Measurements from ENCODE around the gene ZC3H10. TPM values are rescaled to one million over a fixed set of nuclear protein-coding genes. Genes with fewer than 3 reads are reported as not detected.

ZC3H10 gene
- total RNA-seq: 0.62 and 3.8 TPM in 2 replicates

GRCh38 chr12:56117778-56118687 lies at the start of gene ZC3H10:
Gene ZC3H10 (plus strand): TSS chr12:56118266. CDS start chr12:56120563, 2,297 bp downstream.

GRCh38 chr12:56079723-56080555 lies 38.1 kb upstream of the ZC3H10 start, which contains the start of gene ERBB3:
Gene ERBB3 (plus strand): TSS chr12:56080165. CDS start chr12:56080301, 136 bp downstream.

GRCh38 chr12:56104109-56104814 lies 13.8 kb upstream of the ZC3H10 start, which contains the start of gene PA2G4:
Gene PA2G4 (plus strand): TSS chr12:56104559. CDS start chr12:56104738, 179 bp downstream.

GRCh38 chr12:56116267-56117081 lies 1.6 kb upstream of the ZC3H10 start, which contains the start of gene RPL41:
Gene RPL41 (plus strand): TSS chr12:56116633.

GRCh38 chr12:56127888-56128669 lies 10.0 kb downstream of the ZC3H10 start, which contains the start of gene ESYT1:
Gene ESYT1 (plus strand): TSS chr12:56128267. CDS start chr12:56128320, 53 bp downstream.

GRCh38 chr12:56152132-56152755 lies 34.2 kb downstream of the ZC3H10 start, which contains the start of gene MYL6B:
Gene MYL6B (plus strand): TSS chr12:56152587. CDS start chr12:56153919, 1,332 bp downstream.

GRCh38 chr12:56158029-56158925 lies 40.2 kb downstream of the ZC3H10 start, which contains the start of gene MYL6:
Gene MYL6 (plus strand): TSS chr12:56158359. CDS start chr12:56158402, 43 bp downstream.

Other genes starting within 250 kb of the ZC3H10 start
- gene PYM1, start 190.4 kb upstream of the ZC3H10 start, total RNA-seq: 47.9 and 67.3 TPM in 2 replicates
- 157 and 232 TPM in 2 replicates for gene DGKA, start 187.1 kb upstream of the ZC3H10 start, total RNA-seq
- gene PMEL, start 152.2 kb upstream of the ZC3H10 start, total RNA-seq: 1.8 and 3.4 TPM in 2 replicates
- gene CDK2, start 151.4 kb upstream of the ZC3H10 start, total RNA-seq: 27.1 and 50.3 TPM in 2 replicates
- gene RAB5B, start 144.2 kb upstream of the ZC3H10 start, total RNA-seq: 46.3 and 70.7 TPM in 2 replicates
- 8.3 and 11.2 TPM in 2 replicates for gene SUOX, start 121.0 kb upstream of the ZC3H10 start, total RNA-seq
- 0.94 and 2.2 TPM in 2 replicates for gene IKZF4, start 97.2 kb upstream of the ZC3H10 start, total RNA-seq
- gene RPS26, start 76.3 kb upstream of the ZC3H10 start, total RNA-seq: 1,053 and 1,704 TPM in 2 replicates
- 6.2 and 14.0 TPM in 2 replicates for gene ERBB3, start 38.1 kb upstream of the ZC3H10 start, total RNA-seq
- 183 and 356 TPM in 2 replicates for gene PA2G4, start 13.7 kb upstream of the ZC3H10 start, total RNA-seq
- gene RPL41, start 1.6 kb upstream of the ZC3H10 start, total RNA-seq: 4,093 and 5,143 TPM in 2 replicates
- gene ESYT1, start 10.0 kb downstream of the ZC3H10 start, total RNA-seq: 176 and 198 TPM in 2 replicates
- gene MYL6B, start 34.3 kb downstream of the ZC3H10 start, total RNA-seq: 41.4 and 72.2 TPM in 2 replicates
- gene MYL6, start 40.1 kb downstream of the ZC3H10 start, total RNA-seq: 1,992 and 2,124 TPM in 2 replicates
- 18.7 and 24.4 TPM in 2 replicates for gene SMARCC2, start 71.2 kb downstream of the ZC3H10 start, total RNA-seq
- gene RNF41, start 103.7 kb downstream of the ZC3H10 start, total RNA-seq: 37.4 and 58.7 TPM in 2 replicates
- gene NABP2, start 106.1 kb downstream of the ZC3H10 start, total RNA-seq: 33.0 and 54.3 TPM in 2 replicates
- gene SLC39A5, start 111.8 kb downstream of the ZC3H10 start, total RNA-seq: not detected in 2 replicates
- 11.9 and 14.2 TPM in 2 replicates for gene ANKRD52, start 140.1 kb downstream of the ZC3H10 start, total RNA-seq
- 4.8 TPM in 2 replicates for gene COQ10A, start 148.7 kb downstream of the ZC3H10 start, total RNA-seq
- 106 and 130 TPM in 2 replicates for gene CS, start 182.1 kb downstream of the ZC3H10 start, total RNA-seq
- 85.5 and 113 TPM in 2 replicates for gene CNPY2, start 197.7 kb downstream of the ZC3H10 start, total RNA-seq
- 9.7 and 17.5 TPM in 2 replicates for gene PAN2, start 215.7 kb downstream of the ZC3H10 start, total RNA-seq
- gene IL23A, start 220.6 kb downstream of the ZC3H10 start, total RNA-seq: 2.7 and 5.5 TPM in 2 replicates
- gene STAT2, start 241.8 kb downstream of the ZC3H10 start, total RNA-seq: 40.0 and 64.2 TPM in 2 replicates
- gene APOF, start 244.6 kb downstream of the ZC3H10 start, total RNA-seq: not detected in 2 replicates